Measurements from ENCODE around the gene SMARCC2. TPM values are rescaled to one million over a fixed set of nuclear protein-coding genes. Genes with fewer than 3 reads are reported as not detected.
"Not testable (repeated sequence)": the region's sequence is repeated elsewhere in the genome, so short reads cannot be mapped to it uniquely, and the experiment has no call there.

Gene SMARCC2
- total and polyA plus RNA-seq, 12 donors, result 16.2 to 81.9 (median 60.7) TPM

GRCh38 chr12:56198836-56199235 lies 9.6 kb upstream of the SMARCC2 start:
- Histone ChIP-seq H3K4me3 (no peak overlapping the region), H3K27me3 (no peaks in the 10 kb centered on the region), H3K36me3 (peaks cover 0 to under 1% (median 0%) of the 10 kb centered on the region in 9 donors), H3K27ac (no peak overlapping the region), H3K4me1 (peaks cover 0 to 5% (median 0%) of the 10 kb centered on the region in 9 donors), H3K9me3 (no peaks in the 10 kb centered on the region)
- intact Hi-C loops (cut with DNase I), result loop anchor here in 1 of 10 donors (10.0 kb wide), 1 partner anchor 266 kb away; the partner anchor contains the start of gene SPRYD4
- WGBS, 2 donors, result 72 to 81% methylated on average over 1 of the region's 1 CpG
- TF ChIP-seq CTCF (IDR thresholded peaks at IDR 0.05), result no peak
- DNase-seq (no peak), ATAC-seq (no peak)

GRCh38 chr12:56197921-56198635 lies 8.8 kb upstream of the SMARCC2 start:
- peaks cover 0 to 8% (median 0%) of the 10 kb centered on the region in 9 donors for H3K4me1 ChIP-seq
- H3K36me3 ChIP-seq, result no peaks in the 10 kb centered on the region
- TF ChIP-seq CTCF (IDR thresholded peaks at IDR 0.05), result no peak
- H3K9me3 ChIP-seq, result no peaks in the 10 kb centered on the region
- ATAC-seq, result no peak
- H3K27ac ChIP-seq, result no peak overlapping the region
- no peaks in the 10 kb centered on the region for H3K27me3 ChIP-seq
- intact Hi-C loops (cut with DNase I), result loop anchor here in 1 of 10 donors (10.0 kb wide), 1 partner anchor 267 kb away; the partner anchor contains the start of gene SPRYD4
- DNase-seq, result no peak
- WGBS, 2 donors, result 82 to 87% methylated on average over 9 of the region's 9 CpGs
- H3K4me3 ChIP-seq, result no peak overlapping the region

- H3K36me3 ChIP-seq, H3K4me3 ChIP-seq, H3K9me3 ChIP-seq, DNase-seq, H3K4me1 ChIP-seq, H3K27me3 ChIP-seq: not testable (repeated sequence)
- peak overlapping the region in 3 of 10 donors; percentile 9 to 38 (median 25) for H3K27ac ChIP-seq
- ATAC-seq, result peak in 4 of 8 donors; percentile 32 to 83 (median 45)
- 56 to 60% methylated on average over 11 of the region's 11 CpGs for WGBS, 2 donors
- intact Hi-C loops (cut with DNase I), result loop anchor here in 1 of 10 donors (10.0 kb wide), 1 partner anchor 268 kb away; the partner anchor contains the start of gene SPRYD4
Observed at GRCh38 chr12:56196818-56197550, 7.7 kb upstream of the SMARCC2 start.

- Histone ChIP-seq H3K9me3 (no peaks in the 10 kb centered on the region), H3K4me3 (no peak overlapping the region), H3K36me3 (no peaks in the 10 kb centered on the region), H3K27ac (no peak overlapping the region), H3K4me1 (peaks cover 5 to 25% (median 14%) of the 10 kb centered on the region in 9 donors), H3K27me3 (no peaks in the 10 kb centered on the region)
- peak; percentile 55 to 88 (median 79) for TF ChIP-seq CTCF (IDR thresholded peaks at IDR 0.05)
- 50 to 61% methylated on average over 1 of the region's 1 CpG for WGBS, 2 donors
- DNase-seq (peak in 1 of 2 donors; percentile 88), ATAC-seq (no peak)
- intact Hi-C loops (cut with DNase I), result loop anchor here in 6 of 10 donors (1.0 to 10.0 kb wide), 5 partner anchors 31 to 274 kb away; partner anchors contain the start of genes NABP2 (in 4 of the 6) and SPRYD4 (in 2 of the 6)
Observed at GRCh38 chr12:56193025-56193578, 3.8 kb upstream of the SMARCC2 start.

Data from heart right ventricle (tissue), 16 donors.